WTC11 (cell line): ENCODE measurements around the gene UBP1.
"Not testable (repeated sequence)": the region's sequence is repeated elsewhere in the genome, so short reads cannot be mapped to it uniquely, and the experiment has no call there.

ENCODE experiments used
- FOXJ3 ChIP-seq: sonication (generic); formaldehyde crosslinking; IDR thresholded peaks from 2 replicates; pipeline ENCODE4 v1.9.0; 2021; ENCODE audit warnings: missing genetic modification reagents, mild to moderate bottlenecking, borderline replicate concordance
- NR3C1 ChIP-seq: sonication (generic); formaldehyde crosslinking; conservative IDR thresholded peaks from 2 replicates; pipeline ENCODE4 v1.8.1; 2023; ENCODE audit warnings: low read depth, mild to moderate bottlenecking, missing genetic modification reagents
- TCF7 ChIP-seq: sonication (generic); formaldehyde crosslinking; IDR thresholded peaks from 2 replicates; pipeline ENCODE4 v1.8.0; 2022; ENCODE audit warnings: mild to moderate bottlenecking, low read depth, missing genetic modification reagents, moderate library complexity
- ZNF138 ChIP-seq: sonication (generic); formaldehyde crosslinking; conservative IDR thresholded peaks from 2 replicates; pipeline ENCODE4 v1.8.1; 2022; ENCODE audit warnings: mild to moderate bottlenecking, moderate library complexity, missing genetic modification reagents
- ZNF263 ChIP-seq: sonication (generic); formaldehyde crosslinking; IDR thresholded peaks from 2 replicates; pipeline ENCODE4 v1.8.1; 2022; ENCODE audit warnings: low read depth, mild to moderate bottlenecking, moderate library complexity, missing genetic modification reagents
- TF ChIP-seq, protein P1 (sequence below): fragments of 200-600 bp; IDR thresholded peaks from 2 replicates; pipeline ENCODE4 v1.8.0; 2022; ENCODE audit warnings: antibody characterized with exemption
- TF ChIP-seq, protein P2 (sequence below): sonication (generic); formaldehyde crosslinking; IDR thresholded peaks from 2 replicates; pipeline ENCODE4 v1.8.0; 2022; ENCODE audit warnings: missing genetic modification reagents
- TF ChIP-seq, protein P3 (sequence below): sonication (generic); formaldehyde crosslinking; IDR thresholded peaks from 2 replicates; pipeline ENCODE4 v1.8.1; 2022; ENCODE audit warnings: low read depth, missing genetic modification reagents, borderline replicate concordance
- TF ChIP-seq, protein P4 (sequence below): sonication (generic); formaldehyde crosslinking; IDR thresholded peaks from 2 replicates; pipeline ENCODE4 v1.8.1; 2022; ENCODE audit warnings: mild to moderate bottlenecking, moderate library complexity, missing genetic modification reagents

DNA sequence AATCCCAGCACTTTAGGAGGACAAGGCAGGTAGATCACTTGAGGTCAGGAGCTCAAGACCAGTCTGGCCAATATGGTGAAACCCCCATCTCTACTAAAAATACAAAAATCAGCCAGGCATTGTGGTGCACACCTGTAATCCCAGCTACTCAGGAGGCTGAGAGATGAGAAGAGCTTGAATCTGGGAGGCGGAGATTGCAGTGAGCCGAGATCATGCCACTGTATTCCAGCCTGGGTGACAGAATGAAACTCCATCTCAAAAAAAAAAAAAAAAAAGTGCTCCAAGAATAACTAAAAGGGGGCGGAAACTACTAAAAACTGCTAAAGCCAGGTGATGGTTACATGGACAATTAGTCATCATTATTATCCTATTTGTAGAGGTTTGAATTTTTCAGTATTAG lies 29.4 kb downstream of the UBP1 start:
- TF ChIP-seq, protein P1, sequence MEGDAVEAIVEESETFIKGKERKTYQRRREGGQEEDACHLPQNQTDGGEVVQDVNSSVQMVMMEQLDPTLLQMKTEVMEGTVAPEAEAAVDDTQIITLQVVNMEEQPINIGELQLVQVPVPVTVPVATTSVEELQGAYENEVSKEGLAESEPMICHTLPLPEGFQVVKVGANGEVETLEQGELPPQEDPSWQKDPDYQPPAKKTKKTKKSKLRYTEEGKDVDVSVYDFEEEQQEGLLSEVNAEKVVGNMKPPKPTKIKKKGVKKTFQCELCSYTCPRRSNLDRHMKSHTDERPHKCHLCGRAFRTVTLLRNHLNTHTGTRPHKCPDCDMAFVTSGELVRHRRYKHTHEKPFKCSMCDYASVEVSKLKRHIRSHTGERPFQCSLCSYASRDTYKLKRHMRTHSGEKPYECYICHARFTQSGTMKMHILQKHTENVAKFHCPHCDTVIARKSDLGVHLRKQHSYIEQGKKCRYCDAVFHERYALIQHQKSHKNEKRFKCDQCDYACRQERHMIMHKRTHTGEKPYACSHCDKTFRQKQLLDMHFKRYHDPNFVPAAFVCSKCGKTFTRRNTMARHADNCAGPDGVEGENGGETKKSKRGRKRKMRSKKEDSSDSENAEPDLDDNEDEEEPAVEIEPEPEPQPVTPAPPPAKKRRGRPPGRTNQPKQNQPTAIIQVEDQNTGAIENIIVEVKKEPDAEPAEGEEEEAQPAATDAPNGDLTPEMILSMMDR = not testable (repeated sequence)
- TF ChIP-seq, protein P2, sequence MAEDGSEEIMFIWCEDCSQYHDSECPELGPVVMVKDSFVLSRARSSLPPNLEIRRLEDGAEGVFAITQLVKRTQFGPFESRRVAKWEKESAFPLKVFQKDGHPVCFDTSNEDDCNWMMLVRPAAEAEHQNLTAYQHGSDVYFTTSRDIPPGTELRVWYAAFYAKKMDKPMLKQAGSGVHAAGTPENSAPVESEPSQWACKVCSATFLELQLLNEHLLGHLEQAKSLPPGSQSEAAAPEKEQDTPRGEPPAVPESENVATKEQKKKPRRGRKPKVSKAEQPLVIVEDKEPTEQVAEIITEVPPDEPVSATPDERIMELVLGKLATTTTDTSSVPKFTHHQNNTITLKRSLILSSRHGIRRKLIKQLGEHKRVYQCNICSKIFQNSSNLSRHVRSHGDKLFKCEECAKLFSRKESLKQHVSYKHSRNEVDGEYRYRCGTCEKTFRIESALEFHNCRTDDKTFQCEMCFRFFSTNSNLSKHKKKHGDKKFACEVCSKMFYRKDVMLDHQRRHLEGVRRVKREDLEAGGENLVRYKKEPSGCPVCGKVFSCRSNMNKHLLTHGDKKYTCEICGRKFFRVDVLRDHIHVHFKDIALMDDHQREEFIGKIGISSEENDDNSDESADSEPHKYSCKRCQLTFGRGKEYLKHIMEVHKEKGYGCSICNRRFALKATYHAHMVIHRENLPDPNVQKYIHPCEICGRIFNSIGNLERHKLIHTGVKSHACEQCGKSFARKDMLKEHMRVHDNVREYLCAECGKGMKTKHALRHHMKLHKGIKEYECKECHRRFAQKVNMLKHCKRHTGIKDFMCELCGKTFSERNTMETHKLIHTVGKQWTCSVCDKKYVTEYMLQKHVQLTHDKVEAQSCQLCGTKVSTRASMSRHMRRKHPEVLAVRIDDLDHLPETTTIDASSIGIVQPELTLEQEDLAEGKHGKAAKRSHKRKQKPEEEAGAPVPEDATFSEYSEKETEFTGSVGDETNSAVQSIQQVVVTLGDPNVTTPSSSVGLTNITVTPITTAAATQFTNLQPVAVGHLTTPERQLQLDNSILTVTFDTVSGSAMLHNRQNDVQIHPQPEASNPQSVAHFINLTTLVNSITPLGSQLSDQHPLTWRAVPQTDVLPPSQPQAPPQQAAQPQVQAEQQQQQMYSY (CRISPR knock-in tag) = not testable (repeated sequence)
- not testable (repeated sequence) for TF ChIP-seq ZNF263; TCF7 (CRISPR knock-in tag); FOXJ3 (CRISPR knock-in tag); NR3C1; ZNF138
- TF ChIP-seq, protein P3, sequence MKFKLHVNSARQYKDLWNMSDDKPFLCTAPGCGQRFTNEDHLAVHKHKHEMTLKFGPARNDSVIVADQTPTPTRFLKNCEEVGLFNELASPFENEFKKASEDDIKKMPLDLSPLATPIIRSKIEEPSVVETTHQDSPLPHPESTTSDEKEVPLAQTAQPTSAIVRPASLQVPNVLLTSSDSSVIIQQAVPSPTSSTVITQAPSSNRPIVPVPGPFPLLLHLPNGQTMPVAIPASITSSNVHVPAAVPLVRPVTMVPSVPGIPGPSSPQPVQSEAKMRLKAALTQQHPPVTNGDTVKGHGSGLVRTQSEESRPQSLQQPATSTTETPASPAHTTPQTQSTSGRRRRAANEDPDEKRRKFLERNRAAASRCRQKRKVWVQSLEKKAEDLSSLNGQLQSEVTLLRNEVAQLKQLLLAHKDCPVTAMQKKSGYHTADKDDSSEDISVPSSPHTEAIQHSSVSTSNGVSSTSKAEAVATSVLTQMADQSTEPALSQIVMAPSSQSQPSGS (CRISPR knock-in tag) = not testable (repeated sequence)
- TF ChIP-seq, protein P4, sequence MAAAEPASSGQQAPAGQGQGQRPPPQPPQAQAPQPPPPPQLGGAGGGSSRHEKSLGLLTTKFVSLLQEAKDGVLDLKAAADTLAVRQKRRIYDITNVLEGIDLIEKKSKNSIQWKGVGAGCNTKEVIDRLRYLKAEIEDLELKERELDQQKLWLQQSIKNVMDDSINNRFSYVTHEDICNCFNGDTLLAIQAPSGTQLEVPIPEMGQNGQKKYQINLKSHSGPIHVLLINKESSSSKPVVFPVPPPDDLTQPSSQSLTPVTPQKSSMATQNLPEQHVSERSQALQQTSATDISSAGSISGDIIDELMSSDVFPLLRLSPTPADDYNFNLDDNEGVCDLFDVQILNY (CRISPR knock-in tag) = not testable (repeated sequence)
